Left kidney (tissue), 2 donors: ENCODE data around the gene CD300LD. TPM values are rescaled to one million over a fixed set of nuclear protein-coding genes. Genes with fewer than 3 reads are reported as not detected.
A peak's percentile ranks its signal among the peaks of the same experiment; 100 is the strongest.
"Not testable (repeated sequence)": the region's sequence is repeated elsewhere in the genome, so short reads cannot be mapped to it uniquely, and the experiment has no call there.

ENCODE experiments used
- DNase-seq: peaks from one replicate; pipeline ENCODE4 v3.0.0-alpha.2; 2013
- polyA plus RNA-seq: library from polyadenylated mRNA; unstranded; fragments of 120-200 nt; gene quantifications from one replicate; pipeline ENCODE4 v1.2.1, GENCODE V29; 2013; ENCODE audit not compliant: insufficient read length

Gene CD300LD
- polyA plus RNA-seq, 1 donor: 0.13 TPM

- DNase-seq: no peak
These were observed 20.3 kb downstream of the CD300LD start for GRCh38 chr17:74571621-74572270.

DNA sequence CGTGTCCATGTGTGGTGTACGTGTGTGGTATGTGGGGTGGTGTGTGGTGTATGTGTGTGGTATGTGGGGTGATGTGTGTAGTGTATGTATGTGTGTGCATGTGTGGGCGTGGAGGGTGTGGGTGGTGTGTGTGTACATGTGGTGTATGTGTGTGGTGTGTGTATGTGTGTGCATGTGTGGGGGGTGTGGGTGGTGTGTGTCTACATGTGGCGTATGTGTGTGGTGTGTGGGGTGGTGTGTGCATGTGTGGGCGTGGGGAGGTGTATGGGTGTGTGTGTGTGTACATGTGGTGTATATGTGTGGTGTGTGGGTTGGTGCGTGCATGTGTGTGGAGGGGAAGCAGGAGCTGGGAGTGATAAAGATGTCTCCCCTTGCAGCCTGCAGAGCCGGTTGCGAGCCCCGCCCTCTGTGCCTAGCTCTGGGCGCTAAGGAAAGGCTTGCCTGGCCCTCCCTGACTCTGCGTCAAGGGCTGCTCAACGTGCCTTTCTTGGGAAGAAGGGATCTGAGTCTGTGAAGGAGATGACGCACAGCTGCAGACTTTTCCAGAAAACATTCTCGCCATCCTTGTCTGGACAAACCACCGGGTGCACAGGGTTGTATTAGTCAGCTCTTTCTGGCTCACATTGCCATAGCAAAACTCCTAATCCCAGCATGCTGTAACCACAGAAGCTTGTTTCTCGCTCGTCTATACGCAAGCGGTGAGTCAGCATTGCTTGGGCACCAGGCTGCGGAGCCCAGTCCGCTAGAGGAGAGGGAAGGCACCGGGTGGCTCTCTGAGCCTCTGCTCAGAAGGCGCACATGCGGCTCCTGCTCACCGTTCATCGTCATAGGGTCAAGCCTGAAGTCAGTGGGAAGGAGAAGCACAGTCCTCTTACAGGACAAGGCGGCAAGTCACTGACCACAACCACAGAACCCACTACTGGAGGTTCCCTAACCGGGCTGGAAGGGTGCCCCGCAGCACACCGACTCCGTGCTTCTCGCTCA, 22.8 kb downstream of the CD300LD start:
- no peak for DNase-seq

DNA sequence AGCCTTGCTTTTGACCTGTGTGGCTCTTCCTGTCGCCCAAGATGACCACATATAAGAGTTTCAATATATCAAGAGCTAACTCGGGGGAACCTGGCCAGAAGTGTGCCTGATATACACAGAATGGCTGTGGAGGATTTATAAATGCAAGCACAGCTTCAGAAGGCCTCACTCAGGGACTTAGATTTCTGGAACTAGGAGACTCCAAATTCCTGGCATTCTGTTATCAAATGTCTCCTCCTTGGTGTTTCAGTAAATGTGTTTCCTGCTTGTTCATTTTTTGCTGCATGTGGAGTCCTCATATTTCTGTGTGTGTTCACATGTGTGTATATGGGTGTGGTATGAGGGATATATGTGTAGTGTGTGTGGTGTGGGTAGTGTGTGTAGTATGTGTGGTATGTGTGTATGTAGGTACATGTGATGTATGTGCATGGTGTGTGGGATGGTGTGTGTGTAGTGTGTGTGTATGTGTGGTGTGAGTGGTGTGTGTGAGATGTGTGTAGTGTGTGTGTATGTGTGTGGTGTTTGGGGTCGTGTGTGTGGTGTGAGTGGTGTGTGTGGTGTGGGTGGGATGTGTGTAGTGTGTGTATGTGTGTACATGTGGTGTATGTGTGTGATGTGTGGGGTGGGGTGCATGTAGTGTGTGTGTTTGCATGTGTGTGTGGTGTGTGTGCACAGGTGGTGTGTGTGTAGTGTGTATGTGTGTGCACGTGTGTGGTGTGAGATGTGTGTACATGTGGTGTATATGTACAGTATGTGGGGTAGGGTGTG, 23.8 kb downstream of the CD300LD start:
- DNase-seq: no peak

- no peak for DNase-seq
These were observed 24.7 kb downstream of the CD300LD start, which contains the start of gene CD300H for GRCh38 chr17:74567397-74567796. TSS of gene CD300H (minus strand) at chr17:74567509.

GRCh38 chr17:74566132-74566753, 25.8 kb downstream of the CD300LD start:
- no peak for DNase-seq

- DNase-seq: no peak
These were observed 27.0 kb downstream of the CD300LD start for GRCh38 chr17:74565126-74565525.

DNA sequence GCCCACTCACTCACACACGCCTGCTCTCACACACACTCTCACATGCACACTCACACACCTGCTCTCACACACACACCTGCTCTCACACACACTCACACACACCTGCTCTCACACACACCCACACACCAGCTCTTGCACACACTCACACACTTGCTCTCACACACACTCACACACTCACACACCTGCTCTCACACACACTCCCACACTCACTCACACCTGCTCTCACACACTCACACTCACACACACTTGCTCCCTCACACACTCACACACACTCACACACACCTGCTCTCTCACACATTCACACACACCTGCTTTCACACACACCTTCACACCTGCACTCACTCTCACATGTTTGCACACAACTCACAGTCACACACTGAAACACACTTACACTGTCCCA, 28.7 kb downstream of the CD300LD start:
- DNase-seq: no peak

DNA sequence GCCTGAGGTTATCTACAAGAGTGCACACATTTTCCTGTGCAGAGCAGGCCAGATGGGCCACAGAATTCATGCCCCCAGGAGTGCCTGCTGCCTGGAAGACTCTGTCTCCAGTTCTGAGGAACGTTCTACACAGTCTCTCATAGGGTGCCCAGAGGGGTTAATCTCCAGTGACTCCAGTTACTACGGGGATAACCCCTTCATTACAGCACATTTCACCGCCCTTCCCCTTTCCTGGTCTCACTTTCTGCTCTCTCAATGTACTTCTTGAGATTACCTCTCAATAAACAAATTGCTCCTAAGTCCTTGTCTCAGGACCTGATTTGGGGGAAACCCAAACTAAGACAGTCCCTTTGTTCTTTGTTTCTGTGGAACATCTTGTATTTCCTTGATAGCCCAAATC, 30.5 kb downstream of the CD300LD start:
- no peak for DNase-seq

DNA sequence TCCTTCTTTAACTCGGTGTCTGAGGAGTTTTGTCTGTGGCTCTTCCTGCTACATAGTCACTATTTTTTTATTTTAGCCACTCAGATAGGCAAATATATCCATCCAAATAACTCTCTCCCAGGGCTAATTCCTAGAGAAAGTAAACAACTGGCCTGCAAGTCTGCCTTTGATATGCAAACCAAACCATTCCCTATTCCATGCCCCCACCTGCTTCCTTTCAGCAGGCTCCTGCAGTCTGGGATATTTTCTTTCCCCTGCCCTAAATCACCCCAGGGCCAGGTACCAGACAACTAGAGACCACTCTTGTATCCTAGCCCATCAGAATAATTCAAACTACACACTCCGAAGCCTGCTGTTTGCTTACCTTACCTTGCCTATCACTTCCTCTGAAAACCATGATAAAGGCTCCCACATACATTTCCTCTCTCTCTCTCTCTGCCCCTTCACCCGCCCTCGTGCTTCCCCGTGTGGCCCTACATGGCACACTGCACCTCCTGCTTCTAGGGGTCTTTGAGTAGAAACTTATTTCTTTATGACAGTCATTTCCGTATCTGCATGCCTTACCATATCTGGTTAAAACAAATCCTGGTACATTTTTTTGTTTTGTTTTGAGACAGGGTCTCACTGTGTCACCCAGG, 33.1 kb downstream of the CD300LD start:
- DNase-seq: no peak

DNA sequence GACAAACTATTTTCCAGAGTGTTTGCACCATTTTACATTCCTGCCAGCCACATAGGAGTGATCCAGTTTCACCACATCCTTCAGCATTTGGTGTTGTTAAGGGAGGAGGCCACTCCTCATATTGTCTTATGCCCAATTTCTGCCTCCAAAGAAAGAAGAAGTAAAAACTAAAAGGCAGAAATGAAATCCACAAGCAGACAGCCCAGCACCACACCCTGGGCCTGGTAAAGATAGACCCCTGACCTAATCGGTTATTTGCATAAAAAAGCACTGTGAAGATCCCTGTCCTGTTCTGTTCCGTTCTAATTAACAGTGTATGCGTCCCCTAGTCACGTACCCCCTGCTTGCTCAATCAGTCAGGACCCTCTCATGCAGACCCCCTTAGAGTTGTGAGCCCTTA, 33.7 kb downstream of the CD300LD start:
- DNase-seq: not testable (repeated sequence)

GRCh38 chr17:74555427-74555940, 36.6 kb downstream of the CD300LD start:
- no peak for DNase-seq

DNA sequence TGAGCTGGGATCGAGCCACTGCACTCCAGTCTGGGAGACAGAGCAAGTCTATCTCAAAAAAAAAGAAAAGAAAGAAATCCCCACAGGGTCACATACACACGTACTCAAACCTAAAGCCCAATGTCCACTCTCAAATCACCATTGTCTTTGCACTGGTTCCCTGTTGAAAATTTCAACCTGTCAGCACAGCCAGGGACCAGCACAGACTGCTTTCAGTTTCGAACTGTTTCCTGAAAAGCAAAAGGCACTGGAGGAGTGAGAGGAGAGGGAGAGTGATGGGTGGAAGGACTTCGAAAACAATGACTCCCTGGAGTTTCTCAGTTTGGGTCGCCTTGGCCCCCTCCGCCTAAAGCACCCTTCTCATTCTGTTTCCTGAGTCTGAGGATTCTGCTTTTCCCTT, 37.2 kb downstream of the CD300LD start:
- no peak for DNase-seq

DNA sequence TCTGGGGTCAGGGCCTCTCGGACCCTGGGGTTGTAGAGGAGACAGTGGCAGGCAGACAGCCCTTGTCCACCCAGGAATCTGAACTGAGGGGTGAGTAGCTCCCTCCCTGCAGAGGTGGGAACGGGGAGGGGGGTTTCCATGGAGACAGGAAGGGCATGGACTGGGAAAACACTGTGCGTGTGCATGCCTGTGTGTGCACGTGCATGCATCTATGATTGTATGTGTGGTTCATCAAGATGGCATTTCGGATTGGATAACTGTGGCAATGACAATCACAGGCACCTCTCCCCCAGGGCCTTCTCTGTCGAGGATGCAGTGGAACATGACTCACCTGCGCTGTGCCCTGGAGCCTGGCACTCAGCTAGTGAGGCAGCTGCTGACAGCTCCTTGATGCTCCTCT, 40.0 kb downstream of the CD300LD start:
- peak; percentile 17 for DNase-seq

GRCh38 chr17:74550602-74551001, 41.5 kb downstream of the CD300LD start:
- DNase-seq: no peak

- no peak for DNase-seq
These were observed 42.7 kb downstream of the CD300LD start for GRCh38 chr17:74549343-74549742.

DNA sequence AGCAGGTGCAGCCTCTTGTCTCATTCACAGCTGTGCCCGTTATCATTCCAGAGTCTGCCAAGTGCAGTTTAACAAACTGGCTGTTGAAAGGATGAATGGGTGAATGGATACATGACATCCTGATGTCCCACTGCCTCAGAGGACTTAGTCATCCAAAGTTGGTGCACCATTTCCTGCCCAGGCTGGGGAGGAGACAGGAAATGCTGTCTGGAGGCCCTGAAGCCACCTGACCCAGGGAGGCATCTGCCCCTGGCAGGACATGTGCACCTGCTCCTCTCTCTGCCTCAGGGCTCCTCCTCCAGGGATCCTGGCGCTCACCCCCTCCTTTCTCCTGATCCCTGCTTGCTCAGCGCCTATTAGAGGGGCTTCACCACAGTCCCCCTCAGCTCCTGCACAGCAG, 44.3 kb downstream of the CD300LD start:
- no peak for DNase-seq

DNA sequence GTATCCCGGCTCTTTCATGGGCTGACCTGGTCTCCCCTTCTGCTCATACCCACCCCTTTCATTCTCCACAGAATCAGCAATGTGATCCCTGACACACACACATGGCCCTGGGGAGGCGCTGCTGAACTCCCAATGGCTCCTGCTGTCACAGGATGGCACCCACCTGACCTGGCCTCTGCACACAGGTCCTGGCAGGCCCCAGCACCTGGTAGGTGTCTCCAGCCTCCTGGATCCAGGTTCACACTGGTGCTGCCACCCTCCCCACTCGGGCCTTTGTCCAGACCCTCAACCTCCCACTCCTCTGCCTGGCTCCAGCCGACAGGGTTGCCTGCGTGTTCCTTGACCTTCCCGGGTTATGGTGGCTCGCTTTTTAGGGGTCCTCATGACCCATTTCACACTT, 44.8 kb downstream of the CD300LD start:
- DNase-seq: no peak

GRCh38 chr17:74546586-74546985, 45.5 kb downstream of the CD300LD start:
- no peak for DNase-seq

DNA sequence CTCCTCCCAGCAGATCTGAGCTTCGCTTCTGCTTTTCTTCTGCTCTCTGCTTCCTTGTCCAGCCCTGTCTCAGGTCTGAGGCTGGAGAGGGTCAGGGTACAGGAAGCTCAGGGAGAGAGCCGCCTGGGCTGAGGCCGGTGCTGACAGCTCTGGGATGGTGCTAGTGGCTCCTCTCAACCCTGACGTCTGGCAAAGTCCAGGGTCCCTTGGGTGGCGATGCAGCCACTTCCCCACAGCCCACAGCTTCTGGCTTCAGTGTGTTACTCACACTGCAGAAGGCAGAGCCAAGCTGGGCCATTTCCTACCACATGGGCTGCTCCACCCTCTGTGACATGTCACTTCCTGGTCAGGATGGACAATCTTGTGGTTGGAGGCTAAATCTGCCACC, 46.2 kb downstream of the CD300LD start, which contains the start of gene CD300C:
TSS of gene CD300C (minus strand) at position 273 of the 388 bp plus-strand sequence. CDS start 333 bp downstream, outside the sequence.
- DNase-seq: no peak

DNA sequence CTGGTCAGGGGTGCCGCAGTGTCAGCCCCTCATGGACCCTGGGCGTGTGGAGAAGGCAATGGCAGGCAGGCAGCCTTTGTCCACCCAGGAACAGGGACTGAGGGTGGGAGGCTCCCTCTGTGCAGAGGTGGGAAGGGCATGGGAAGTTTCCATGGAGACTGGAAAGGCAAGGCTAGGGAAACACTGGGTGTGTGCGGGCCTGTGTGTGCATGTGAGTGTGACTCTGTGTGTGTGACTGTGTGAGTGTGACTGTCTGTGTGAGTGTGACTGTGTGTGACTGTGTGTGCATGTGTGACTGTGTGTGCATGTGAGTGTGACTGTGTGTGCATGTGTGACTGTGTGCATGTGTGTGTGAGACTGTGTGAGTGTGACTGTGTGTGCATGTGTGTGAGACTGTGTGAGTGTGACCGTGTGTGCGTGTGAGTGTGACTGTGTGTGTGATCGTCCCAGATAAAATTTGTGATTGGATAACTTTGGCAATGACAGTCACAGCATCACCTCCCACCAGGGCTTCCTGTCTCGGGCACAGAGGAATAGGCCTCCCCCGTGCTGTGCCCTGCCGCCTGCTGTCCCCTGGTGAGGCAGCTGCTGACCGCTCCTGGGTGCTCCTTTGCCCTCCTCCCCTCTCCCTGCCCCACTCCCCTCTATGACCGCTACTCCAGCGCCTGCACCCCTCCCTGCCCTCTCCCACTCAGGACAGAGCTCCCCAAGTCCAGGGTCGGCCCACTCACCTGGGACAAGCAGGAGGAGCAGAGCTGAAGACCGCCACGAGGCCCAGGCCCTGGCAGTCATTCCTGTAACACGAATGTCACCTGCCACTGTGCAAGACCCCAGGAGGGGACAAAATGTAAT, 46.9 kb downstream of the CD300LD start:
- DNase-seq: peak; percentile 5
